GM15510 (cell line): Measurements from ENCODE around the gene USP34.

Experiments
- POLR2A ChIP-seq: IDR thresholded peaks from 3 replicates; pipeline ENCODE4 v1.6.1; 2011; ENCODE audit warnings: borderline replicate concordance; ENCODE audit not compliant: insufficient read length; ENCODE audit errors: extremely low read depth

The USP34 gene

GRCh38 chr2:61181382-61182058, 289.4 kb downstream of the USP34 start:
- no peak for TF ChIP-seq POLR2A

DNA sequence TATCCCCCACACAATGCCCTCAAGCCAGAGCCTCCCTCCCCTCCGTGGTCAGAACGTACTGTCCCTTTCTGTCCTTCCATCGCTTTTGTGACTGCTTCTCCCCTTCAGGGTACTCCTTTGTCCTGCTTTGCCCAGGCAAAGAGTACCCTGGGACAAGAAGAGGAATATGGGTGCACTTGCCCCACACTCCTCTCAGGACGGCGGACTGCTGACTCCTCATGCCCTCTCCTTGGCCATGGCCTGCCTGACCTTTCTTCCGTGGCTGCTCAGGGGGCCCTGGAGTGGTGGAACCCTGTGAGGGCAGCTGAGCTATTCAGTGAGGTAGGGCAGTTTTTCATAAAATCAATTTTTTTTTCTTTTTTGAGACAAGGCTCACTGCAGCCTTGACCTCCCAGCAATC, 290.2 kb downstream of the USP34 start:
- no peak for TF ChIP-seq POLR2A

DNA sequence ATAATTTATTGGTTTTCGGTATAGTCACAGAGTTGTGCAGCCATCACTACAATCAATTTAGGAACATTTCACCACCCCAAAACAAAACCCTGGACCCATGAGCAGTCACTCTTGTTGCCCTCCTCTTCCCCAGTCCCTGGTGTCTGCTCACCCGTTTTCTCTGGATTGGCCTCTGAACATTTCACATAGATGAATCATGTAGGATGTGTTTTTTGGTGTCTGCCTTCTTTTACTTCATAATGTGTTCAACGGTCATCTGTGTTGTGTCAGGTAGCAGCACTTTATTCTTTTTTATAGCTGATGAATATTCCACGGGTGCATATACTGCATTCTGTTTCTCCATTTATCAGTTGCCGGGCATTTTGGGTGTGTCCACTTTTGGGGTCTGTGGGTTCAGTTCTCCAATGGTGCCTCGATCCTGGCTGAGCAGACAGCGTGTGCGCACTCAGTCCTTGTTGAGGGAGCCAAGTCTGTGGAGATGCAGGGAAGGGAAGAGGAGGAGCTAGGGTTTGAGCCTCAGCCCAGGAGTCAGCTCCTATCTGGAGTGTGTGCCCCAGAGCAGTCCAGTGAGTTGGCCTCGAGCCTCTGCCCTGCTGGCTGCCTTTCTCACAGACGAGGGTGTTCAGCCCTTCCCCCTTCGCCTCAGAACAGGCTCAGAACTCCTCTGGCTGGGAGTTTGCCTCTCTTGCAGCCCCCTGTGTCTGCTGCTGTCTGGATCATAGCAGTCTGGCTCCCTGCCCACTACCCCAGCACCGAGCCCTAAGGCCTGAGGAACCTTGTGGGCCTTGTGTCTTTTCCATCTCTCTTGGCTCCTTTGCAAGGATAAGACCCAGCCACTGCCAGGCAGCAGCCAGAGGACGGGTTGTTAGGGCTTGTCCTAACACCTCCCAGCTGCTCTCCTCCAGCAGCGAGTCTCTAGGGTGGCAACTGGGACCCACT, 290.9 kb downstream of the USP34 start:
- TF ChIP-seq POLR2A = no peak

GRCh38 chr2:61178603-61179545, 292.0 kb downstream of the USP34 start:
- TF ChIP-seq POLR2A = no peak

DNA sequence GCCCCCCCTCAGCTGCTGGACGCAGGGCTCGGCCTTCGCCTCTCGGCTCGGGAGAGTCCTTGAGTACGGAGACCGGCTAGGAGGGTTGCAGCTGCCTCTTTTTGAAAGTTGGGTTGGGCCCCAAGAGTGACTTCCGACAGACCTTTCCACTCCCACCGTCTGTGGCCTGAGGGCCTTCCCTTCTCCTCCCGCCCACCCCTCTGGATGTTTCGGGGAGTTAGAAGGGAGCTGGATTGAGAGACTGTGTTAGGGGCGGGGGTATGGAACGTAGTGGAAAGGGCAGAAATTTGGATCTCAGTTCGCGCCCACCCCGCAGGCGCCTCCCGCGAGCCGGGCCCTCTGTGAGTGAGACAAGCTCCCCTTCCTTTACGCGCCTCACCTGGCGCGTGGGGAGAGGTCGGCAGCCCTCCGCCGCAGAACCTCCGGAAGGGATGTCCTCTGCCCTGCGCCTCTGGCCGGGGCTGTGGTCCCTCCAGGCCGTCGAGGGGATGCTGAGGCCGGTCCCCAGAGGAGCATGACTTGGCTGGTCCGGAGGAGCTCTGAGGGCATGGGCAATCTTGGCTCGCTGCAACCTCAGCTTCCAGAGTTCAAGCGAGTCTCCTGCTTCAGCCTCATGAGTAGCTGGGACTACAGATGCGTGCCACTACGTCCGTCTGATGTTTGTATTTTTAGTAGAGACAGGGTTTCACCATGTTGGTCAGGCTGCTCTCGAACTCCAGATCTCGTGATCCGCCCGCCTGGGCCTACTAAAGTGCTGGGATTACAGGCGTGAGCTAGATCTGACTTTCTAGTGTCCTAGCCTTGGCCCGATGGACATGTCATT, 292.9 kb downstream of the USP34 start:
- TF ChIP-seq POLR2A = no peak

DNA sequence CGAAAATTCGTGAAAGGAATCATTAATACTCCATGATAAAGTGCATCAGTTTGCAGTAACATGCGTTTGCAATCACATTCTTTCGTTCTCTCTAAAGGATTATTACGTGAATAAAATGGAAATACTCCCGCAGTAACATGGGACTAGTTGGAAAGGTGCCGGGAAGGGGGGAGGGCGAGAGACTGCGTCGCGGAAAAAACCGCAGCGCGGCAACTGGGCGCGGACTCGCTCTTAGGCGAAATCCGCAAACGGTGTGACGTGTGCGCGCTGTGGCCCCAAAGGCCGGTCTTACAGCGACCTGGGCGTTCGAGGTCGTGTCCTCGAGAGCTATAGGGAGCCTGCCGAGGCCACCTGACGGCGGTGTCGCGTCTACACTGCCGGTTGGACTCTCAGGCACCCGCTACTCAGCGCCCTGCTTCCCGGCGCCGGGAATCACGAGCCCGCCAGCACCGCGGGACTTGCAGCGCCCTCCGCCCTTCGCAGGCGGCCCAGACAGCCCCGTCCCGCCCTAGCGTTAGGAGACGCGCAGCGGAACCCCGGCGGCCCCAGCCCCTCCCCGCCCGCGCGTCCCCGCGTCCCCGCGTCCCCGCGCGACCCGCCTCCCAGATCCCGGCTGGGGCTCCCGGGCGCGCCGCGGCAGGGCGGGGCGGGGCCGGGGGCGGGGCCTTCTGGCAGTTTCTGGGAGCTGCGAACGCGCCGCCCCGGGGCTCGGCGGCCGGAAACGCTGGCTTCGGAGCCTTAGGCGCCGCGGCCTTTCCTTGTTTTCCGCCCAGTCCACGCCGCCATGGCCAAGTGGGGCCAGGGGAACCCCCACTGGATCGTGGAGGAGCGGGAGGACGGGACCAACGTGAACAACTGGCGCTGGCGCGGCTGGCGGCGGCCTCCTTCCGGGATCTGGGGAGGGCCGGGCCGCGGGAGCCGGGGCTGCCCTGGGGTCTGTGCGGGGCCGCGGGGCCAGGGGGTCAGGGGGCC, 293.8 kb downstream of the USP34 start:
- peak; percentile 94 for TF ChIP-seq POLR2A

DNA sequence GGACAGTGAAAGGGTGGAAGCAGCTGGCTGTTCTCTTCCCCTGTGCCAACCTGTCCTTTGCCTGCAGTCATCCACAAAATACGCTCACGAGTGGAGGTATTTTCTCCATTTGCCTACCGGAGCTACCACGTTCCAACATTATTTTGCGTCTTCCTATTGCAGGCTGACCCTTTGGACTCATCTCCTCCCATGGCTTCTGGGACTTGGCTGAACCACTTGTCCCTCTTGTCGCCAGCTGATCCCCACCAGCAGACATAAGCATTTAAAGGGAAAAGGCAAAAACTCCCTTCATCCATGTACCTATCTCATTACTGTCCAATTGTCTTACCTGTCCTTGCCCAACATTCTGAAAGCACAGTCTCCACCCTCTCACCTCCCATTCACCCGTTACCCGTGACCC, 295.9 kb downstream of the USP34 start:
- no peak for TF ChIP-seq POLR2A

DNA sequence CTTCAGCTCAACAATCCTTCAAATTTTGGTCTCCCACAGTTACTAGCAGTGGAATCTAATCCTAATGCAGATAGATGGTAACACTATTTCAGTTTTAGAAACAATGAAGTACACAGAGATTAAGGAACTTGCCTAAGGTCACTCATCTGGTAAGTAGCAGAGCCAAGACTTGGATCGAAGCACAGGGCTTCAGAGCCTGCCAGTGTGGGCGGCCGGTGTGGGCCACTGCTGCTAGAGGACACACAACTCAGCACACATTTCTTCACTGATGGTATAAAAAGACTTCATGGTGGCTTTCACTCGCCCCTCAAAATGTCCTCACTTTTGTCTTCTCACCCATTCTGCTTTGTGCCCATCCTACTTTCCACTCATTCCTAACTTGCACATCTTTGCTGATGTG, 297.8 kb downstream of the USP34 start:
- TF ChIP-seq POLR2A = no peak

DNA sequence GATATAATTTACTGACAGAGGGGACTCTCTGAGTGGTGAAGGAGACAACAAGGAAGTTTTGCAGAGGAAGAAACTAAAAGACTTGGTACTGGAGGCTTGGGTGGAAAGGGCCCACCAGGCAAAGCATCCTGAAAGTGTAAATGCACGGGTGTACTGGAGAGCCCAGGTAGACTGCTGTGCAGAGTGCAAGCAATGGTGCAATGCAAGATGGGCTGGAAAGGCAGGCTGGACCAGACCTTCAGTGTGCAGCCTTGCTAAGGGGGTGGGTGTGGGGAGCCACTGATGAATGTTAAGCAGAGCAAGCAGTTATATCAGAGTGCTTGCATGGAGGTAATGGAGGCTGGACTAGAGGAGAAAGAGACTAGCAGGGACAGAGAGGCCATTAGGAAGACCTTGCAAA, 298.2 kb downstream of the USP34 start:
- TF ChIP-seq POLR2A = no peak

GRCh38 chr2:61167579-61167978, 303.3 kb downstream of the USP34 start:
- TF ChIP-seq POLR2A = no peak

GRCh38 chr2:61165946-61166345, 304.9 kb downstream of the USP34 start:
- no peak for TF ChIP-seq POLR2A

GRCh38 chr2:61162721-61163120, 308.2 kb downstream of the USP34 start:
- no peak for TF ChIP-seq POLR2A

GRCh38 chr2:61161888-61162287, 309.0 kb downstream of the USP34 start, which contains the start of gene C2orf74:
TSS of gene C2orf74 (plus strand) at chr2:61162188. CDS start at chr2:61162515, 327 bp downstream.
- no peak for TF ChIP-seq POLR2A

- no peak for TF ChIP-seq POLR2A
Measured at GRCh38 chr2:61158356-61158955, 312.4 kb downstream of the USP34 start.
